Erythroblast (primary cell): ENCODE results near the gene CTNNA3.

Source experiments
- GATA1 ChIP-seq: IDR thresholded peaks from 2 replicates; pipeline ENCODE4 v1.6.1; 2011; ENCODE audit warnings: low read depth, mild to moderate bottlenecking, control low read depth, low read length, moderate library complexity
- POLR2A ChIP-seq: IDR thresholded peaks from 2 replicates; pipeline ENCODE4 v1.6.1; 2011; ENCODE audit warnings: mild to moderate bottlenecking, low read length

DNA sequence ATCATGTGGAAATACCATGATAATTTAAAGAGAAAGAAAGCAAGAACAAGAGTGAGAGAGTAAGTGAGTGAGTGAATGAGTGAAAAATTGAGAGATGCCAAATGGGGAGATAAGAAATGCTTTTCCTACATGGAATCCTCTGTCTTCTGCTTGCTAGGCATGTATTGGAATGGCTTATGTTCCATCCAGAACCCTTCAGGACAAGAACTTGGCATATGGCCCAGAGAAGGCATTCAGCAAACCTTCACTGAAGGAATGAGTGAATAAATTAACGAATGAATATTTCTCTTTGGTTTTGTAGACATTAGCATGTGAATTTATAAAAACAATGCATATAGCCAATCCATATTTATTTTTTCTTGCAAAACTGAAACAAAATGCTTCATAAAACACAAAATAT, 608.0 kb downstream of the CTNNA3 start:
- TF ChIP-seq POLR2A: no peak
- TF ChIP-seq GATA1: no peak
